ENCODE data around the gene RAB6B. TPM values are rescaled to one million over a fixed set of nuclear protein-coding genes. Genes with fewer than 3 reads are reported as not detected.

The RAB6B gene
- total RNA-seq, 1 donor from 2014 or later = 11.3 TPM

DNA sequence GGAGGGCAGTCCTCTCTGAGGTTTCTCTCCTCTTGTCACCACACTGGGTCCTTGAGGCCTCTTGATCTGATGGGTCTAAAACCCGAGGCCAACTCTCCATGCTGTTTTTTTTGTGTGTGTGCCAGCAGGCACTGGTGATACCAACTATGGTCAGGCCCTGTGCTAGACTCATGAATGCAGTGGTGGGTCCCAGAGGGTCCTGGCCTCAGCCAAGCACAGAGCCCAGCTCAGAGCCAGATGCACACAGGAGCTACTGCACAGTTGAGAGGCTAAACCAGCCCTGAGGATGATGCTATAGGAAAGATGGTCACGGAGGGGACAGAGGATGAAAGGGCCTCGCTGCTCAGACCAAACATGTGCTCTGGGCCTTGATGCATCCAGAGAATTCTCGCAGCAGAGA lies 33.5 kb downstream of the RAB6B start:
- Mint-ChIP-seq H3K27me3 (ENCODE audit: unreplicated experiment) (no peaks in the 10 kb centered on the region), H3K27ac (ENCODE audit: unreplicated experiment) (no peak overlapping the region), H3K4me1 (ENCODE audit: unreplicated experiment) (no peaks in the 10 kb centered on the region), H3K36me3 (ENCODE audit: unreplicated experiment) (no peaks in the 10 kb centered on the region), H3K4me3 (ENCODE audit: unreplicated experiment) (no peak overlapping the region), H3K9me3 (ENCODE audit: unreplicated experiment) (no peaks in the 10 kb centered on the region)
- no peak for DNase-seq (ENCODE audit: extremely low spot score, unreplicated experiment)
- TF ChIP-seq, protein P1, sequence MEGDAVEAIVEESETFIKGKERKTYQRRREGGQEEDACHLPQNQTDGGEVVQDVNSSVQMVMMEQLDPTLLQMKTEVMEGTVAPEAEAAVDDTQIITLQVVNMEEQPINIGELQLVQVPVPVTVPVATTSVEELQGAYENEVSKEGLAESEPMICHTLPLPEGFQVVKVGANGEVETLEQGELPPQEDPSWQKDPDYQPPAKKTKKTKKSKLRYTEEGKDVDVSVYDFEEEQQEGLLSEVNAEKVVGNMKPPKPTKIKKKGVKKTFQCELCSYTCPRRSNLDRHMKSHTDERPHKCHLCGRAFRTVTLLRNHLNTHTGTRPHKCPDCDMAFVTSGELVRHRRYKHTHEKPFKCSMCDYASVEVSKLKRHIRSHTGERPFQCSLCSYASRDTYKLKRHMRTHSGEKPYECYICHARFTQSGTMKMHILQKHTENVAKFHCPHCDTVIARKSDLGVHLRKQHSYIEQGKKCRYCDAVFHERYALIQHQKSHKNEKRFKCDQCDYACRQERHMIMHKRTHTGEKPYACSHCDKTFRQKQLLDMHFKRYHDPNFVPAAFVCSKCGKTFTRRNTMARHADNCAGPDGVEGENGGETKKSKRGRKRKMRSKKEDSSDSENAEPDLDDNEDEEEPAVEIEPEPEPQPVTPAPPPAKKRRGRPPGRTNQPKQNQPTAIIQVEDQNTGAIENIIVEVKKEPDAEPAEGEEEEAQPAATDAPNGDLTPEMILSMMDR (IDR thresholded peaks at IDR 0.05) = no peak

DNA sequence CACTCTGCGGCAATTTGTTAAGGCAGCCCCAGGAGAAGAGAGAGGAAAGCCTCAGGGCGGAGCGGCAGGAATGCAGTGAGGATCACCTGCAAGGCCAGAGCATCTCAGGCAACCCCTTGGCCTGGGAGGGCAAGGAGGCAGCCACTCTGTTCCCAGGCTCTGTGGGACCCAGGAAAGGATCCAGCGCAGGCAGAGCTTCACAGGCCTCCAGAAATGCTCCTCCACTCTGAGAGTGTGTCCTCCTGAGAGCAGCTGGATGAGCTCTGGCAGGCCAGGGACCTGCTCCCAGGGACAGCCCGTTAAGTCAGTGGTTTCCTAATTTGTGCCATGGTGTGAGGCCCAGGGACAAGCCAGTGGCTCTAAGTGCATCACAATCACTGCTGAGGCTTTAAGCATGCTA lies 35.2 kb downstream of the RAB6B start:
- no peak overlapping the region for H3K27ac Mint-ChIP-seq (ENCODE audit: unreplicated experiment)
- no peaks in the 10 kb centered on the region for H3K27me3 Mint-ChIP-seq (ENCODE audit: unreplicated experiment)
- no peaks in the 10 kb centered on the region for H3K9me3 Mint-ChIP-seq (ENCODE audit: unreplicated experiment)
- no peak overlapping the region for H3K4me3 Mint-ChIP-seq (ENCODE audit: unreplicated experiment)
- no peaks in the 10 kb centered on the region for H3K36me3 Mint-ChIP-seq (ENCODE audit: unreplicated experiment)
- DNase-seq (ENCODE audit: extremely low spot score, unreplicated experiment) = no peak
- no peaks in the 10 kb centered on the region for H3K4me1 Mint-ChIP-seq (ENCODE audit: unreplicated experiment)
- TF ChIP-seq, protein P1 (IDR thresholded peaks at IDR 0.05) = no peak

DNA sequence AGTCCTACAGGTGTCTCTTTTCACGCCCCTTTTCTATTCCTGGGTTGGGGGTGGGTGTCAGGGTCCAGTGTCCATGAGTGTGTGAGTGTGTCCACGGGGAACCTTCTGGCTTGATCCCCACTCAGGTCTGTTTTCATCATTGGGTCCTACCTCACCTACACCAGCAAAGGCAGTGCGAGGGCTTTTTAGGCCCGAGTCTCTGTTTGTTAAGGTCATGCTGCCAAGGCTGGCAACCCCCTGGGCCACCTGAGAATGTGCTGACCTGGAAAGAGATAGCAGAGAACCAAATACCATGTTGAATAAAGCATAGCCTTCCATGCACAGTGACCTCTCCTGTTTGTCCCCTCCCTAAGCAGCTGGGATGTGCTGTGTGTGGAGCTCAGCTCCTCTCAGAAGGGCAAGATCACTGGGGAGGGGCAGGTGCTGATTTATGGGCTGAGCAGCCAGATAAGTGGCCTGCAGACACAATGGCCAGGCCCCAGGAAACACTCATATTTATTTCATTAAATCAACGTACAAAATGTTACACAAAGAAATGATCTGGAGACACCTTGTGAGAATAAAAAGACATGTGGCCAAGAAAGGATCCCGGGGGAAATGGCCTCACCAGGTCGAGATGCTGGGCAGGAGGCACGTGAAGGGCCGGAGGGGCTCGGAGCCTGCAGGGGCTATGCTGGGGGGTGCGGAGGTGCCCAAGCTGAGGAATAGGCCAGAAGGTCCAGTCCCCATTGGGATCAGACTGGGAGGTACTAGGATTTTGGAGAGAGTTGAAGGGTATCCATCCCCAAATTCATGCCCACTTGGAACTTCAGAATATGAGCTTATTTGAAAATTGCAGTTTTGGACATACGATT lies 36.1 kb downstream of the RAB6B start:
- no peaks in the 10 kb centered on the region for H3K9me3 Mint-ChIP-seq (ENCODE audit: unreplicated experiment)
- no peak overlapping the region for H3K4me3 Mint-ChIP-seq (ENCODE audit: unreplicated experiment)
- peaks cover under 1% of the 10 kb centered on the region for H3K4me1 Mint-ChIP-seq (ENCODE audit: unreplicated experiment)
- H3K36me3 Mint-ChIP-seq (ENCODE audit: unreplicated experiment) = no peaks in the 10 kb centered on the region
- DNase-seq (ENCODE audit: extremely low spot score, unreplicated experiment) = no peak
- H3K27ac Mint-ChIP-seq (ENCODE audit: unreplicated experiment) = no peak overlapping the region
- no peaks in the 10 kb centered on the region for H3K27me3 Mint-ChIP-seq (ENCODE audit: unreplicated experiment)
- TF ChIP-seq, protein P1 (IDR thresholded peaks at IDR 0.05) = no peak

DNA sequence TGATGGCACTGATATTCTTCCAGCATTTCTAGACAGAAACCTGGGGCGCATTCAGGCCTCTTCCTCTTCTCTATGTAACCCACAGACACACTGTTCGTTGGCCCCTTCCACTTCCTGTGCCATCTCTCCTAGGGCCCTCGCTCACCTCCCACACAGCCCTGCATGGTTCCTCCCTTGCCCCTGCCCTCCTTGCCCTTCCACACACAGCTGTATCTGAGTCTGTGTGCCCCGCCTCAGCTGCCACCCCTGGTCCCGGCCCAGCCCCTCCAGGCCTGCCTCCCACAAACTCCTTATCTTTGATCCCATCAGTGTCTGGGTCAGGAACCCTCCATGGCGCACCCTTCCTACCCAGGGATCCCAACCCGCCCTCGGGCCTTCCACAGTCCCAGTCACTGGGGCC lies 37.9 kb downstream of the RAB6B start:
- Mint-ChIP-seq H3K4me1 (ENCODE audit: unreplicated experiment) (peaks cover 9% of the 10 kb centered on the region), H3K4me3 (ENCODE audit: unreplicated experiment) (no peak overlapping the region)

DNA sequence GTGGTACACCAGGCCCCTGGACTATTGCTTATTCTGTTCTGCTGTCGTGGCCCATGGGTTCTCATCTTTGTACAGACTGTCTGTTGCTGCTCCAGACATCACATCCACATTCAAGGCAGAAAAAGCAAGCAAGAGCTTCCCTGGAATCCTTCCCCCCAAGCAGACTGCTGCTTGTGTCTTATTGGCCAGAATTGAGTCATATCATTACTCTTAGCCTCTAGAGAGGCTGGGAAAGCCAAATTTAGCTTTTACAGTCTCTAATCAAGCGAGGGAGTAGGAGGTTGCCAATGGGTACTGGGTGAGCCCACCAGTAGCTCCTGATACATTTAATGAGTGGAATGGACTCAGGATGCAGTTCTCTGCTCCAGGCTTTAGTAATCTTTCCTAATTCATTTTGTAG lies 39.4 kb downstream of the RAB6B start:
- TF ChIP-seq, protein P1 (IDR thresholded peaks at IDR 0.05) = no peak
- H3K9me3 Mint-ChIP-seq (ENCODE audit: unreplicated experiment) = no peaks in the 10 kb centered on the region

More for the DNA sequence above, 37.9 kb downstream of the RAB6B start:
- H3K36me3 Mint-ChIP-seq (ENCODE audit: unreplicated experiment) = no peaks in the 10 kb centered on the region
- no peak overlapping the region for H3K27ac Mint-ChIP-seq (ENCODE audit: unreplicated experiment)
- H3K9me3 Mint-ChIP-seq (ENCODE audit: unreplicated experiment) = no peaks in the 10 kb centered on the region
- TF ChIP-seq, protein P1 (IDR thresholded peaks at IDR 0.05) = no peak
- DNase-seq (ENCODE audit: extremely low spot score, unreplicated experiment) = no peak
- H3K27me3 Mint-ChIP-seq (ENCODE audit: unreplicated experiment) = no peaks in the 10 kb centered on the region

More for the DNA sequence above, 39.4 kb downstream of the RAB6B start:
- no peak overlapping the region for H3K27ac Mint-ChIP-seq (ENCODE audit: unreplicated experiment)
- no peak for DNase-seq (ENCODE audit: extremely low spot score, unreplicated experiment)
- no peaks in the 10 kb centered on the region for H3K27me3 Mint-ChIP-seq (ENCODE audit: unreplicated experiment)
- H3K4me3 Mint-ChIP-seq (ENCODE audit: unreplicated experiment) = no peak overlapping the region
- no peaks in the 10 kb centered on the region for H3K36me3 Mint-ChIP-seq (ENCODE audit: unreplicated experiment)
- peaks cover 9% of the 10 kb centered on the region for H3K4me1 Mint-ChIP-seq (ENCODE audit: unreplicated experiment)

All from osteocyte (in vitro differentiated cells).